Skeletal muscle satellite cell (primary cell): ENCODE results near the gene SMCHD1. TPM values are rescaled to one million over a fixed set of nuclear protein-coding genes. Genes with fewer than 3 reads are reported as not detected.

Experiments used
- small RNA-seq: library from RNA; depleted of rRNA; stranded (forward); fragments of <200 nt; gene quantifications from one replicate; pipeline ENCODE3, GENCODE V24; 2012

The SMCHD1 gene

Small RNA genes lying within 50 kb of the gene (small RNA-seq; reads per million reads assigned to genes)
- gene RF00019 = not detected
- 0.42 reads per million for gene RNU6-340P
